ENCODE measurements around the gene OR2A1. TPM values are rescaled to one million over a fixed set of nuclear protein-coding genes. Genes with fewer than 3 reads are reported as not detected.

The OR2A1 gene, protein sequence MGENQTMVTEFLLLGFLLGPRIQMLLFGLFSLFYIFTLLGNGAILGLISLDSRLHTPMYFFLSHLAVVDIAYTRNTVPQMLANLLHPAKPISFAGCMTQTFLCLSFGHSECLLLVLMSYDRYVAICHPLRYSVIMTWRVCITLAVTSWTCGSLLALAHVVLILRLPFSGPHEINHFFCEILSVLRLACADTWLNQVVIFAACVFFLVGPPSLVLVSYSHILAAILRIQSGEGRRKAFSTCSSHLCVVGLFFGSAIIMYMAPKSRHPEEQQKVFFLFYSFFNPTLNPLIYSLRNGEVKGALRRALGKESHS
- total RNA-seq, result under 0.01 and 0.19 TPM in 2 replicates

DNA sequence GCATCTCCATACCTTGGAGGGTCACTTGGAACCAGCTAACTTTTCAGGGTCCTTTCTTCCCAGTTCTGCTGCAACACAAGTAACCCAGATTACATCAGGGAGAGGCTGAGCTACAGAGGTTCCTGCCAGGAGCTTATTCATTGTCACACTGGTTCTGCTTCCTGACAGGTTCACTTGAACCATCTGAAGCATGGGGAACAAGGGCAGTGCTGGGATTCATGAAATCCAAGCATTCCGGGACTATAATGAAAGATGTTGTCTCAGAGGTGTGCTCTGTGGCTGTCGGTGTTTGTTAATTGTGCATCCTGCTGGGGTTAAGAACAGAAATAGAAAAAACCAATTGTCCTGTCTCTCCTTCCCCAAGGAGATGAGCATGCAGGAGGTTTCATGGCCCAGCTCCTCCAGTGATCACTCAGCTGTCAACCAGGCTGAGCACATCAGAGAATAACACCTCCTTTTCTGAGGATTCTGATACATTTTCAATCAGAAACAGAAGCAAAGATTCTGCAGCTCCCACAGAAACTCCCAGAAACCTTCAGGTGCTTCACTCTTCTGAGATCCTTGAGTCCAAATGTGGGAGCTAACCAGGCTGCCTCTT is at the start of gene OR2A1:
OR2A1 (plus strand) TSS at position 548 of the 598 bp plus-strand sequence. CDS start 5,706 bp downstream, outside the sequence.

DNA sequence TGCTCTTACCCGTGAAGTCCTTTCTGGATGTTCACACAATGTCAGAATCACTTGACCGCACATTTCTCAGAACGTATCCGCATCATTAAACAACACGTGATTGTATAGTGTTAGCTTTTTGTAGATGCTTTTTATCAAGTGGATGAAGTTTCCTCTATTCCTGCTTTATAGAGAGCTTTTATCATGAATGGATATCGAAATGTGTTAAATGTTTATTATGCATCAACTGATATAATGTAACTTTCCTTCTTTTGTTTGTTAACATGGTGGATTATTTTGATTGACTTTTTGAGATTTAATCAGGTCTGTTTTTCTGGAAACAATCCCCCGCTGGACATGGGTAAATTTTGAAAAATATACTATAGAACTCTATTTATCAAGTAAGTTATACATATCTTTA is 47.5 kb upstream of the OR2A1 start, which contains the start of gene OR2A7:
OR2A7 (minus strand) TSS at position 101 of the 400 bp plus-strand sequence. CDS start 5,164 bp downstream, outside the sequence.

DNA sequence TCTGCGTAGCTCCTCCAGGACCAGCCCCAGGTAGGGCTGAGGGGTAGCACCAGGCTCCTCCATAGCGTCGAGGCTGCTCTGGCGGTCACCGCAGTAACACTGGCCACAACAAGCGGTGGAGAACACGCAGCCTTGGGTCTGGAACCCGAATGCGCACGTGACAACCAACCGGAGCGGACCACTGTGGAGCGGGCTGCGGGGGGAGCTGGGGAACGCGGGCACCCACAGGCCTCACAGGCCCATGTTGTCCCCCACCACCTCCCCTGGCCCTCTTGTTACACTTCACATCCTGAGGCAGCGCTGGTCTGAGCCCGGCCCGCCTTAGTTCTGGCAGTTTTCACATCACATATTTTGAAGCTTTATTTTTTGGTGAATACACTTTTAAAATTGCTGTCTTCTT is 43.0 kb upstream of the OR2A1 start, which contains the start of gene CTAGE8:
CTAGE8 (minus strand) TSS at position 101 of the 400 bp plus-strand sequence; CDS start at position 63, 38 bp downstream.

DNA sequence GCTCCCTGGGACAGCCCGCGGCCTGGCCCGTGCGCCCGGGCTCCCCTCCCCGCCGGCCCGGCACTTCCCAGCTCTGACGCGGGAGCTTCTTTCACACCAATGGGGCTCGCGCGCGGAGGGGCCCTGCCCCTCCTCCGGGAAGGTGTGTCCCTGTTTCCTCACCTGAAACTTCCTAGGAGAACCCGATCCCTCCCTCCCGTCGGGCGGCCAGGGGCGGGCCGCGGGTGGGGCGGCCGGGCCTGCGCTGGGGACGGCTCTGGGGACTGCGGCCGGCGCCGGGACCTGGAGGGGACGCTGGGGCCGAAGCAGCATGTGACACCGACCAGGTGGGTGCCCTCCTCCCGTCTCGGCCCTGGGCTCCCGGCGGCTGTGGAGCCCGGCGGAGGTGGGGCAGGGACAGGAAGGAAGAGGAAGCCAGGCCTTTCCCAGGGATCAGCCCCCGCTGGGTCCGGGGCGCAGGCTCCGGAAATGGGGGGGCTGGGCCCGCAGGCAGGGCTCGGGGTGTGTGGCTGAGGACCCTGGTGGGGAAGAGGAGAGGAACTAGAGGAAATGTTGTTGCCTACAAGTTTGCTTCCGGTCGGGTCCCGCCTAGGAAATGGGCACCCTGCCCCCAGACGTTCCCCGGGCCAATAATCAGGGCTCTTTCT is 43.1 kb downstream of the OR2A1 start, which contains the start of gene ARHGEF5:
ARHGEF5 (plus strand) TSS at position 227 of the 647 bp plus-strand sequence. CDS start 7,268 bp downstream, outside the sequence.

Other genes starting within 250 kb of the OR2A1 start
- not detected in 2 replicates for gene OR2A25, start 242.6 kb upstream of the OR2A1 start, total RNA-seq
- not detected in 2 replicates for gene OR2A12, start 226.1 kb upstream of the OR2A1 start, total RNA-seq
- gene OR2A2, start 202.8 kb upstream of the OR2A1 start, total RNA-seq, result not detected in 2 replicates
- gene OR2A14, start 189.2 kb upstream of the OR2A1 start, total RNA-seq, result not detected in 2 replicates
- gene CTAGE4, start 129.0 kb upstream of the OR2A1 start, total RNA-seq, result 0.37 and 0.66 TPM in 2 replicates
- 2.0 and 3.0 TPM in 2 replicates for gene ARHGEF35, start 116.6 kb upstream of the OR2A1 start, total RNA-seq
- 0.06 TPM in 1 of 2 replicates, not detected in the other for gene OR2A42, start 72.8 kb upstream of the OR2A1 start, total RNA-seq
- 0.26 and 0.37 TPM in 2 replicates for gene OR2A7, start 47.6 kb upstream of the OR2A1 start, total RNA-seq
- 0.68 TPM in 1 of 2 replicates, not detected in the other for gene CTAGE8, start 43.1 kb upstream of the OR2A1 start, total RNA-seq
- 2.0 TPM in 2 replicates for gene ARHGEF5, start 43.0 kb downstream of the OR2A1 start, total RNA-seq
- not detected in 2 replicates for gene NOBOX, start 91.3 kb downstream of the OR2A1 start, total RNA-seq